Neural progenitor cell (in vitro differentiated cells): ENCODE measurements around the gene RTKN2. TPM values are rescaled to one million over a fixed set of nuclear protein-coding genes. Genes with fewer than 3 reads are reported as not detected.

Experiments used
- DNase-seq: peaks from one replicate; pipeline ENCODE4 v3.0.0-alpha.2; 2016; ENCODE audit warnings: low spot score
- H2AFZ ChIP-seq: fragments of 200-600 bp; sonication (generic); replicated peaks from 2 replicates; pipeline ENCODE4 v1.6.1; 2016; ENCODE audit warnings: antibody characterized with exemption
- H3F3A ChIP-seq: fragments of 200-600 bp; sonication (generic); 2 replicates; pipeline ENCODE4 v1.6.1; 2016; ENCODE audit warnings: antibody characterized with exemption, low read depth
- H3K27ac ChIP-seq: fragments of 200-600 bp; sonication (generic); 2 replicates; pipeline ENCODE4 v1.5.1; 2016; ENCODE audit warnings: mild to moderate bottlenecking
- H3K27me3 ChIP-seq: fragments of 200-600 bp; sonication (generic); 2 replicates; pipeline ENCODE4 v1.6.1; 2016; ENCODE audit warnings: mild to moderate bottlenecking, moderate library complexity
- H3K36me3 ChIP-seq: fragments of 200-600 bp; sonication (generic); 2 replicates; pipeline ENCODE4 v1.5.1; 2016
- H3K4me1 ChIP-seq: fragments of 200-600 bp; sonication (generic); 2 replicates; pipeline ENCODE4 v1.6.1; 2016; ENCODE audit warnings: mixed run types
- H3K4me2 ChIP-seq: fragments of 200-600 bp; sonication (generic); 2 replicates; pipeline ENCODE4 v1.6.1; 2016
- H3K4me3 ChIP-seq: fragments of 200-600 bp; sonication (generic); 2 replicates; pipeline ENCODE4 v1.5.1; 2016
- H3K79me2 ChIP-seq: fragments of 200-600 bp; sonication (generic); 2 replicates; pipeline ENCODE4 v1.6.1; 2016; ENCODE audit warnings: low read depth
- H3K9ac ChIP-seq: fragments of 200-600 bp; sonication (generic); 2 replicates; pipeline ENCODE4 v1.6.1; 2016
- H3K9me3 ChIP-seq: fragments of 200-600 bp; sonication (generic); 2 replicates; pipeline ENCODE4 v1.5.1; 2016; ENCODE audit warnings: low read depth
- H4K20me1 ChIP-seq: fragments of 200-600 bp; sonication (generic); 2 replicates; pipeline ENCODE4 v1.6.1; 2016; ENCODE audit warnings: low read depth
- H3K27ac Mint-ChIP-seq: 3 replicates; pipeline ENCODE4 v1.8.0; 2021; ENCODE audit warnings: mixed read lengths
- H3K27me3 Mint-ChIP-seq: 2 replicates; pipeline ENCODE4 v1.8.0; 2022; ENCODE audit warnings: low read depth, mild to moderate bottlenecking, inconsistent platforms, moderate library complexity, mixed read lengths; ENCODE audit not compliant: insufficient read depth
- H3K36me3 Mint-ChIP-seq: 3 replicates; pipeline ENCODE4 v1.8.0; 2021; ENCODE audit warnings: mixed read lengths
- H3K4me1 Mint-ChIP-seq: 3 replicates; pipeline ENCODE4 v1.8.0; 2021; ENCODE audit warnings: mixed read lengths
- H3K4me3 Mint-ChIP-seq: 3 replicates; pipeline ENCODE4 v1.8.0; 2021; ENCODE audit warnings: mild to moderate bottlenecking, moderate library complexity, mixed read lengths
- H3K9me3 Mint-ChIP-seq: 3 replicates; pipeline ENCODE4 v1.8.0; 2020; ENCODE audit warnings: mixed read lengths
- EZH2 ChIP-seq: fragments of 200-600 bp; sonication (generic); IDR thresholded peaks from 2 replicates; pipeline ENCODE4 v1.6.1; 2017; ENCODE audit warnings: antibody characterized with exemption, mild to moderate bottlenecking, moderate library complexity
- EZH2phosphoT487 ChIP-seq: fragments of 200-600 bp; sonication (generic); IDR thresholded peaks from 2 replicates; pipeline ENCODE4 v1.6.1; 2017; ENCODE audit warnings: antibody characterized with exemption
- total RNA-seq: library from RNA; depleted of rRNA; stranded (reverse); fragments of >200 nt; gene quantifications from 2 replicates; pipeline ENCODE4 v1.2.3, GENCODE V29; 2015; ENCODE audit warnings: low replicate concordance
- TF ChIP-seq, protein P1 (sequence below): fragments of 200-600 bp; sonication (generic); IDR thresholded peaks from 2 replicates; pipeline ENCODE4 v1.5.1; 2017; ENCODE audit warnings: antibody characterized with exemption, mild to moderate bottlenecking

The RTKN2 gene
- total RNA-seq, 1 donor from 2014 or later = 65.9 TPM

- no peak overlapping the region for H3K27ac ChIP-seq
- no peak overlapping the region for H3K4me3 ChIP-seq
- no peak overlapping the region for H2AFZ ChIP-seq
- no peaks in the 10 kb centered on the region for H3K9me3 Mint-ChIP-seq
- H3F3A ChIP-seq = no peaks in the 10 kb centered on the region
- peaks cover 12% of the 10 kb centered on the region for H3K4me1 Mint-ChIP-seq
- DNase-seq = no peak
- H3K4me2 ChIP-seq = no peak overlapping the region
- peaks cover 31% of the 10 kb centered on the region for H3K36me3 Mint-ChIP-seq
- no peaks in the 10 kb centered on the region for H3K9me3 ChIP-seq
- H3K27me3 Mint-ChIP-seq = no peaks in the 10 kb centered on the region
- H3K27ac Mint-ChIP-seq = no peak overlapping the region
- H3K36me3 ChIP-seq = peaks cover 11% of the 10 kb centered on the region
- peaks cover 96% of the 10 kb centered on the region for H3K79me2 ChIP-seq
- H3K9ac ChIP-seq = no peak overlapping the region
- peaks cover 1% of the 10 kb centered on the region for H3K4me1 ChIP-seq
- H3K4me3 Mint-ChIP-seq = no peak overlapping the region
- TF ChIP-seq EZH2phosphoT487 (no peak), EZH2 (no peak)
- TF ChIP-seq, protein P1, sequence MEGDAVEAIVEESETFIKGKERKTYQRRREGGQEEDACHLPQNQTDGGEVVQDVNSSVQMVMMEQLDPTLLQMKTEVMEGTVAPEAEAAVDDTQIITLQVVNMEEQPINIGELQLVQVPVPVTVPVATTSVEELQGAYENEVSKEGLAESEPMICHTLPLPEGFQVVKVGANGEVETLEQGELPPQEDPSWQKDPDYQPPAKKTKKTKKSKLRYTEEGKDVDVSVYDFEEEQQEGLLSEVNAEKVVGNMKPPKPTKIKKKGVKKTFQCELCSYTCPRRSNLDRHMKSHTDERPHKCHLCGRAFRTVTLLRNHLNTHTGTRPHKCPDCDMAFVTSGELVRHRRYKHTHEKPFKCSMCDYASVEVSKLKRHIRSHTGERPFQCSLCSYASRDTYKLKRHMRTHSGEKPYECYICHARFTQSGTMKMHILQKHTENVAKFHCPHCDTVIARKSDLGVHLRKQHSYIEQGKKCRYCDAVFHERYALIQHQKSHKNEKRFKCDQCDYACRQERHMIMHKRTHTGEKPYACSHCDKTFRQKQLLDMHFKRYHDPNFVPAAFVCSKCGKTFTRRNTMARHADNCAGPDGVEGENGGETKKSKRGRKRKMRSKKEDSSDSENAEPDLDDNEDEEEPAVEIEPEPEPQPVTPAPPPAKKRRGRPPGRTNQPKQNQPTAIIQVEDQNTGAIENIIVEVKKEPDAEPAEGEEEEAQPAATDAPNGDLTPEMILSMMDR = no peak
- H3K27me3 ChIP-seq = no peaks in the 10 kb centered on the region
- peaks cover 32% of the 10 kb centered on the region for H4K20me1 ChIP-seq
These were observed 8.6 kb downstream of the RTKN2 start for GRCh38 chr10:62259998-62260397.

DNA sequence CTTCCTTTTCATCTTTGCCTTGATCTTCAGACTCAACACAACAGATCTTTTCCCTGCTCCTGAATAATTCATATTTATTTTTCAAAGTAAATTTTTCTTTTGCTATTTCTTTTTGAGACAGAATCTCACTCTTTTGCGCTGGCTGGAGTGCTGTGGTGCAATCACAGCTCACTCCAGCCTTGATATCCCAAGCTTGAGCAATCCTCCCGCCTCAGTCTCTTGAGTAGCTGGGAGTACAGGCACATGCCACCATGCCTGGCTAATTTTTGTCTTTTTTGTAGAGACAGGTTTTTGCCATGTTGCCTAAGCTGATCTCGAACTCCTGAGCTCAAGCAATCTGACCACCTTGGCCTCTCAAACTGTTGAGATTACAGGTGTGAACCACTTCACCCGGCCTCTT is 9.2 kb downstream of the RTKN2 start:
- no peak overlapping the region for H3K4me3 Mint-ChIP-seq
- H3K9me3 Mint-ChIP-seq = no peaks in the 10 kb centered on the region
- H3K4me1 Mint-ChIP-seq = peaks cover 6% of the 10 kb centered on the region
- Histone ChIP-seq H3K27ac (no peak overlapping the region), H3F3A (no peaks in the 10 kb centered on the region), H3K36me3 (peaks cover 14% of the 10 kb centered on the region), H3K27me3 (no peaks in the 10 kb centered on the region), H3K4me2 (no peak overlapping the region), H3K9ac (no peak overlapping the region), H3K79me2 (peaks cover 96% of the 10 kb centered on the region), H3K4me1 (no peaks in the 10 kb centered on the region), H3K4me3 (no peak overlapping the region), H2AFZ (no peak overlapping the region), H4K20me1 (peaks cover 30% of the 10 kb centered on the region), H3K9me3 (no peaks in the 10 kb centered on the region)
- no peak for TF ChIP-seq EZH2phosphoT487
- TF ChIP-seq, protein P1 = no peak
- no peak for TF ChIP-seq EZH2
- H3K27me3 Mint-ChIP-seq = no peaks in the 10 kb centered on the region
- H3K27ac Mint-ChIP-seq = no peak overlapping the region
- H3K36me3 Mint-ChIP-seq = peaks cover 32% of the 10 kb centered on the region
- no peak for DNase-seq

DNA sequence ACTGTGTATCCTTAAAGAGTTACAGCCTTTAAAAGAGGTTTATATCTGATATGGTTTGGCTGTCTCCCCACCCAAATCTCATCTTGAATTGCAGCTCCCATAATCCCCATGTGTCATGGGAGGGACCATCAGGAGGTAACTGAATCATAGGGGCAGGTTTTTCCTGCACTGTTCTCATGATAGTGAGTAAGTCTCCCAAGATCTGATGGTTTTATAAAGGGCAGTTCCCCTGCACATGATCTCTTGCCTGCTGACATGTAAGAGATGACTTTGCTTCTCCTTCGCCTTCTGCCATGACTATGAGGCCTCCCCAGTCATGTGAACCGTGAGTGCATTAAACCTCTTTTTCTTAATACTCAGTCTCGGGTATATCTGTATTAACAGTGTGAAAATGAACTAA is 9.7 kb downstream of the RTKN2 start:
- Histone ChIP-seq H3K79me2 (peaks cover 96% of the 10 kb centered on the region), H3K9ac (no peak overlapping the region), H2AFZ (no peak overlapping the region), H3K4me2 (no peak overlapping the region), H3F3A (no peaks in the 10 kb centered on the region), H3K27me3 (no peaks in the 10 kb centered on the region), H3K27ac (no peak overlapping the region), H3K9me3 (no peaks in the 10 kb centered on the region), H4K20me1 (peaks cover 24% of the 10 kb centered on the region), H3K36me3 (peaks cover 17% of the 10 kb centered on the region), H3K4me3 (no peak overlapping the region), H3K4me1 (no peaks in the 10 kb centered on the region)
- DNase-seq = no peak
- Mint-ChIP-seq H3K4me3 (no peak overlapping the region), H3K9me3 (no peaks in the 10 kb centered on the region), H3K27ac (no peak overlapping the region), H3K36me3 (peaks cover 37% of the 10 kb centered on the region), H3K4me1 (peaks cover 4% of the 10 kb centered on the region), H3K27me3 (no peaks in the 10 kb centered on the region)
- TF ChIP-seq, protein P1 = no peak
- TF ChIP-seq EZH2 (no peak), EZH2phosphoT487 (no peak)
